GM12874 (cell line): ENCODE data around the gene MYBL2.
A peak's percentile ranks its signal among the peaks of the same experiment; 100 is the strongest.

Source experiments
- TF ChIP-seq, protein P1 (sequence below): IDR thresholded peaks from 2 replicates; pipeline ENCODE4 v1.5.1; 2011; ENCODE audit warnings: low read depth, mild to moderate bottlenecking, control low read depth, low read length, moderate library complexity; ENCODE audit not compliant: insufficient read depth

MYBL2 gene

DNA sequence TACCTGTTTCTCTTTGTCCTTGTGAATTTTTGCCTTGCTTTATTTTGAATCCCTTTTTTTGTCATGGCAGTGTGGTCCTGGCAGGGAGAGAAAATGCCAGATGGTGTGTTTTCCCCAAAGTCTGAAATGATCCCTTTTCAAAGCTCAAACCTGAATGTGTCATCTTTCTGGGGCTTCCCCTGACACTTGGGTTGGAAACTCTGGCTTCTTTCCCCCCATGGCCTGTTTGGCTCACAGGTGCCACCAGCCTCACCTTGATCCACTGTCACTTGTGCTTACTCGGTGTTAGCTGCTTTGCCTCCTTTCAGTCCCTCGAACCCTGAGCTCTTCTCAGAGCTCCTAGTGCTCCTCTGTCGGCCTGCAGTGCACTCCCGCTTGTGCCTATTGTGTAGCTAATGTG, 22.3 kb downstream of the MYBL2 start:
- TF ChIP-seq, protein P1, sequence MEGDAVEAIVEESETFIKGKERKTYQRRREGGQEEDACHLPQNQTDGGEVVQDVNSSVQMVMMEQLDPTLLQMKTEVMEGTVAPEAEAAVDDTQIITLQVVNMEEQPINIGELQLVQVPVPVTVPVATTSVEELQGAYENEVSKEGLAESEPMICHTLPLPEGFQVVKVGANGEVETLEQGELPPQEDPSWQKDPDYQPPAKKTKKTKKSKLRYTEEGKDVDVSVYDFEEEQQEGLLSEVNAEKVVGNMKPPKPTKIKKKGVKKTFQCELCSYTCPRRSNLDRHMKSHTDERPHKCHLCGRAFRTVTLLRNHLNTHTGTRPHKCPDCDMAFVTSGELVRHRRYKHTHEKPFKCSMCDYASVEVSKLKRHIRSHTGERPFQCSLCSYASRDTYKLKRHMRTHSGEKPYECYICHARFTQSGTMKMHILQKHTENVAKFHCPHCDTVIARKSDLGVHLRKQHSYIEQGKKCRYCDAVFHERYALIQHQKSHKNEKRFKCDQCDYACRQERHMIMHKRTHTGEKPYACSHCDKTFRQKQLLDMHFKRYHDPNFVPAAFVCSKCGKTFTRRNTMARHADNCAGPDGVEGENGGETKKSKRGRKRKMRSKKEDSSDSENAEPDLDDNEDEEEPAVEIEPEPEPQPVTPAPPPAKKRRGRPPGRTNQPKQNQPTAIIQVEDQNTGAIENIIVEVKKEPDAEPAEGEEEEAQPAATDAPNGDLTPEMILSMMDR = no peak

DNA sequence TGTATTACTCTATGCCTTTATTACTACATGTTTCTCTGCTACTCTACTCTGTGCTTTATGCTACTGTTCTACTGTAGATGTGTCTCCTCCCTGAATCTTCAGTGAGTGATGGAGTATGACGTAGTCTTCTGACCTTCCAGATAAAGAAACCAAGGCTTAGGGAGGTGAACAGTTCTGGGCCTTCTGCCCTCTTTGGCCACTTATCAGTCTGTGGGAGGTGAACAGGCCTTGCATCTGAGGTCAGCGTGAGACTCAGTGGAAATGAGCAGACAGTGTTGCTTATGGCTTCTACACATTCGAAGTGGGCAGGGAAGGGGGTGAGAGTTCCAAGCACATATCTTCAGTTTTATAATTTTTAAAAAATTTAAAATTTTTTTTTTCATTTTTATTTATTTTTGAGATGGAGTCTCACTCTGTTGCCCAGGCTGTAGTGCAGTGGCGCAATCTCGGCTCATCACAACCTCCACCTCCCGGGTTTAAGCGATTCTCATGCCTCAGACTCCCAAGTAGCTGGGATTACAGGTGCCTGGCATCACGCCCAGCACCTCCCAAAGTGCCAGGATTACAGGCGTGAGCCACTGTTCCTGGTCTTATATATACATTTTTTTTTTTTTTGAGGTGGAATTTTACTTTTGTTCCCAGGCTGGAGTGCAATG, 24.2 kb downstream of the MYBL2 start:
- TF ChIP-seq, protein P1 = no peak

DNA sequence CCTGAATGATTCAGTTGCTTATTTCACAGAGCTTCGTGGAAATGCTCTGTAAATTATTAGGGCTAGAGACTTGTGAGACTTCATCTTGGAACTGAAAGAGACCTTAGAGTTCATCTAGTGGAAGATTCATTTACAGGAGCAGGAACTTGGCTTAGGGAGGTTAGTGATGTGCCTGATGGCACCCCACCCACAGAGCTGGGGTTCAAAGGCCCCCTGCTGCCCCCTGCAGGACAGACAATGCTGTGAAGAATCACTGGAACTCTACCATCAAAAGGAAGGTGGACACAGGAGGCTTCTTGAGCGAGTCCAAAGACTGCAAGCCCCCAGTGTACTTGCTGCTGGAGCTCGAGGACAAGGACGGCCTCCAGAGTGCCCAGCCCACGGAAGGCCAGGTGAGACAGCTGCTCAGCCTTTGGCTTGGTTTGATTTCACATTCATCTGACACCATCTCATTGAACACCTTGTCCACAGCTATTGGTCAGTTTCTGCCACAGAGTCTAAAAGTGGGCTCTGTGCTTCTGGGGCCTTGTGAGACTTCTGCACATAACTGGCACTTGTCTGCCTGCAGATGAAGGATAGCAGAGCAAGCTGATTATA, 25.1 kb downstream of the MYBL2 start:
- TF ChIP-seq, protein P1 = peak; percentile 79

DNA sequence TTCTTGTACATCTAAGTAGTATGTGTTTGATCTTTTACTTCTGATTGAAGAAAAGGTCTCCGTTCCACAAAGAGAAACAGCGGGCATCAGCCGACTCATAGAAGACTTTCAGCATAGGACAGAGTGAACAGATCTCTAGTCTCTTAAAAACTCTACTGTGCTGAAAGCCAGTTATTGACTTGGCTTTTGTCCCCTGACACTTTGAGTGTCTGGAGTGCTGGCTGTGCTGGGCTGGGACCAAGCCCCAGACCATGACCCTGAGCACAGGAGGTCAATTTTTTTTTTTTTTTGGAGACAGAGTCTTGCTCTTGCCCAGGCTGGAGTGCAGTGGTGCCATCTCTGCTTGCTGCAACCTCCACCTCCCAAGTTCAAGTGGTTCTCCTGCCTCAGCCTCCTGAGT, 27.8 kb downstream of the MYBL2 start:
- TF ChIP-seq, protein P1 = no peak

DNA sequence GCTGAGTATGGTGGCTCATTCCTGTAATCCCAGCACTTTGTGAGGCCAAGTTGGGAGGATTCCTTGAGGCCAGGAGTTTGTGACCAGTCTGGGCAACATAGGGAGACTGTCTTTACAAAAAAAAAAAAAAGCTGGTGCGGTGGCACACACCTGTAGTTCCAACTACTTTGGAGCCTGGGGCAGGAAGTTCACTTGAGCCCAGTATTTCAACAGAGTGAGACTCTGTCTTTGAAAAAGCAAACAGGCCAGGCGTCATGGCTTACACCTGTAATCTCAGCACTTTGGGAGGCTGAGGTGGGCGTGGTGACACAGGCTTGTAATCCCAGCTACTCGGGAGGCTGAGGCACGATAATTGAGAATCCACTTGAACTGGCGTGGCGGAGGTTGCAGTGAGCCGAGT, 28.7 kb downstream of the MYBL2 start:
- TF ChIP-seq, protein P1 = no peak

DNA sequence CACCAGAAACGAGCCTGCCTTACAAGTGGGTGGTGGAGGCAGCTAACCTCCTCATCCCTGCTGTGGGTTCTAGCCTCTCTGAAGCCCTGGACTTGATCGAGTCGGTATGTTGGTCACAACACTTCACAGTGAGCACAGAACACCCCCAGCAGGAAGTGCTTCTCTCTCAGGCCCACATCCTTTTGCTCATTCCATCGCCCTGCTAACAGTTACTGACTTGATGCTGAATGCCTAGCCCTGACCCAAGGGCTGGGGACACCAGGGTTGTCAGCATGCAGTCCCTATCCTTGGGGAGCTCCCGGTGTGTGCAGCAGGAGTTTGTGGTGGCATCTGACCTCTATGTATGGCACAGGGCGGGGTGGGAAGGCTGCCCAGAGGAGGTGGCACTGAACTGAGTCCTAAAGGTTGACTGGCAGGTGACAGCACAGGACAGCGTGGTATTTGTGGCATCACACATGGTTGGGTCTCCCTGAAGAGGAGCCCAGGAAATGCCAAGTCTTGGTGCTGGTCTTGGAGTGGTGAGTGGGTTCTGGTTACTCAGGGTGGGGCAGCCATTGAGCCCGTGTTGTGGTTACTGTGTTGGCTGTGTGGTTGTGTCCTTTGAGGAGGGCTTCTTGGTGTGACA, 33.1 kb downstream of the MYBL2 start:
- TF ChIP-seq, protein P1 = no peak

DNA sequence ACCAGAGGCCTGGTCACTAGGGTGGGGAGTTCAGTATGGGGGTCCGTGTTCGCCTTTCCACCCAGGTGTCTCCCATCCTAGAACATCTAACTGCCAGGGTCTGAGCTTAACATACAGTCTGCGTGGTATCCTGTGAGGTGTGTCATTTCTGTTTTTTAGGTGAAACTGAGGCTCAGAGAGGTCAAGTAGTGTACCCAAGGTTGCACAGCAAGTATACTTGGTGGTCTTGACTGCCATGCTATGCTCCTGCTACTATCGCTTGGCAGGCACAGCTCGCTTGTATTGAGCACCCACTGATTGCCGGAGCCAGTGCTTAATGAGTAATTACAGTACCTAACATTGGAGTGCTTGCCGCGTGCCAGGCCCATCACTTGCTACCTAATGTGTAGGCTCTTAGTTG, 33.7 kb downstream of the MYBL2 start:
- TF ChIP-seq, protein P1 = no peak
